ENCODE data around the gene GOSR2. TPM values are rescaled to one million over a fixed set of nuclear protein-coding genes. Genes with fewer than 3 reads are reported as not detected.

Gene GOSR2
- total and polyA plus RNA-seq, 2 of the 13 experiments (the other 11 are each of a cell fraction or from before 2014, with no cell fraction given), result 61.5 to 63.9 TPM

DNA sequence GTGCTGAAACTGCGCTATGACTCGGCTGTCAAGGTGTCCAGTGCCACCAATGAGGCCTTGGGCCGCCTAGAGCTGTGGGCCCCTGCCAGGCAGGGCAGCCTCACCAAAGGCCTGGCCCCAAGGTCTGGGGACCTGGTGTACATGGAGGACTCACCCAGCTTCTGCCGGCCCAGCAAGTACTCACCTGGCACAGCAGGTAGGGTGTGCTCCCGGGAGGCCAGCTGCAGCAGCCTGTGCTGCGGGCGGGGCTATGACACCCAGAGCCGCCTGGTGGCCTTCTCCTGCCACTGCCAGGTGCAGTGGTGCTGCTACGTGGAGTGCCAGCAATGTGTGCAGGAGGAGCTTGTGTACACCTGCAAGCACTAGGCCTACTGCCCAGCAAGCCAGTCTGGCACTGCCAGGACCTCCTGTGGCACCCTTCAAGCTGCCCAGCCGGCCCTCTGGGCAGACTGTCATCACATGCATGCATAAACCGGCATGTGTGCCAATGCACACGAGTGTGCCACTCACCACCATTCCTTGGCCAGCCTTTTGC is 46.5 kb upstream of the GOSR2 start (continued):
- TF ChIP-seq, protein P1, sequence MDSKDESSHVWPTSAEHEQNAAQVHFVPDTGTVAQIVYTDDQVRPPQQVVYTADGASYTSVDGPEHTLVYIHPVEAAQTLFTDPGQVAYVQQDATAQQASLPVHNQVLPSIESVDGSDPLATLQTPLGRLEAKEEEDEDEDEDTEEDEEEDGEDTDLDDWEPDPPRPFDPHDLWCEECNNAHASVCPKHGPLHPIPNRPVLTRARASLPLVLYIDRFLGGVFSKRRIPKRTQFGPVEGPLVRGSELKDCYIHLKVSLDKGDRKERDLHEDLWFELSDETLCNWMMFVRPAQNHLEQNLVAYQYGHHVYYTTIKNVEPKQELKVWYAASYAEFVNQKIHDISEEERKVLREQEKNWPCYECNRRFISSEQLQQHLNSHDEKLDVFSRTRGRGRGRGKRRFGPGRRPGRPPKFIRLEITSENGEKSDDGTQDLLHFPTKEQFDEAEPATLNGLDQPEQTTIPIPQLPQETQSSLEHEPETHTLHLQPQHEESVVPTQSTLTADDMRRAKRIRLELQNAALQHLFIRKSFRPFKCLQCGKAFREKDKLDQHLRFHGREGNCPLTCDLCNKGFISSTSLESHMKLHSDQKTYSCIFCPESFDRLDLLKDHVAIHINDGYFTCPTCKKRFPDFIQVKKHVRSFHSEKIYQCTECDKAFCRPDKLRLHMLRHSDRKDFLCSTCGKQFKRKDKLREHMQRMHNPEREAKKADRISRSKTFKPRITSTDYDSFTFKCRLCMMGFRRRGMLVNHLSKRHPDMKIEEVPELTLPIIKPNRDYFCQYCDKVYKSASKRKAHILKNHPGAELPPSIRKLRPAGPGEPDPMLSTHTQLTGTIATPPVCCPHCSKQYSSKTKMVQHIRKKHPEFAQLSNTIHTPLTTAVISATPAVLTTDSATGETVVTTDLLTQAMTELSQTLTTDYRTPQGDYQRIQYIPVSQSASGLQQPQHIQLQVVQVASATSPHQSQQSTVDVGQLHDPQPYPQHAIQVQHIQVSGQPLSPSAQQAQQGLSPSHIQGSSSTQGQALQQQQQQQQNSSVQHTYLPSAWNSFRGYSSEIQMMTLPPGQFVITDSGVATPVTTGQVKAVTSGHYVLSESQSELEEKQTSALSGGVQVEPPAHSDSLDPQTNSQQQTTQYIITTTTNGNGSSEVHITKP (CRISPR knock-in tag; IDR thresholded peaks at IDR 0.05; ENCODE audit: low read depth), result no peak; the same call in 1 of the 2 replicates
- peak; percentile 37; the same call in 1 of the 2 replicates for TF ChIP-seq ZC3H13 (CRISPR knock-in tag; IDR thresholded peaks at IDR 0.05)

- DNase-seq (ENCODE audit: low spot score) (no peak), ATAC-seq (no peak), FAIRE-seq (no peak)
- 35% methylated on average over 4 of the region's 4 CpGs for WGBS (ENCODE audit: low lambda C conversion rate)
- no peaks in the 10 kb centered on the region for H4K20me1 ChIP-seq (ENCODE audit: insufficient read depth, low read length)
- intact Hi-C loops (cut with micrococcal nuclease; ENCODE audit: unreplicated experiment), result loop anchor here (2.0 to 5.0 kb wide), 3 partner anchors 35 to 64 kb away; partner anchors contain the start of gene GOSR2
- ChIA-PET CTCF (ENCODE audit: low intra/inter-chr PET ratio, low total read pairs) (interaction anchor here (0.6 to 2.2 kb wide), 3 partner anchors 25 to 34 kb away, joined by 3 to 15 read pairs (median 4); partner anchors contain the start of gene WNT9B), POLR2A (no interaction called here)
- no peak overlapping the region for H3K4me2 ChIP-seq (ENCODE audit: low read depth, low read length)
- H2AFZ ChIP-seq (ENCODE audit: low read length), result no peak overlapping the region
- H3K79me2 ChIP-seq (ENCODE audit: insufficient read depth, low read length), result no peaks in the 10 kb centered on the region
- no TSS peak for BruUV-seq (replicated peaks)
- peaks cover 7 to 56% of the 10 kb centered on the region in 2 experiments for H3K27me3 ChIP-seq (ENCODE audit: control insufficient read depth in 1 of 2, insufficient read depth in 2 of 2, low read length in 2 of 2)
- no peaks in the 10 kb centered on the region for H3K36me3 ChIP-seq (replicated peaks in 1 of 2; ENCODE audit: control insufficient read depth in 1 of 2, insufficient read depth in 2 of 2, low read length in 2 of 2)
- no peak overlapping the region for H3K27ac ChIP-seq (ENCODE audit: extremely low read length, insufficient read depth, low read length)
- peaks cover 31% of the 10 kb centered on the region for H3K4me1 ChIP-seq (ENCODE audit: insufficient read depth, low read length)
- H3K9me3 ChIP-seq (ENCODE audit: low read length), result no peaks in the 10 kb centered on the region
- TF ChIP-seq BCL6 (CRISPR knock-in tag; IDR thresholded peaks at IDR 0.05) (no peak), ZNF776 (CRISPR knock-in tag; IDR thresholded peaks at IDR 0.05) (peak; percentile 56)
- no peak overlapping the region for H3K4me3 ChIP-seq (replicated peaks in 1 of 3; ENCODE audit: insufficient read depth in 1 of 3, low read depth in 2 of 3, low read length in 3 of 3)
- no peak overlapping the region for H3K9ac ChIP-seq (ENCODE audit: insufficient read depth, low read depth, low read length)
- in situ Hi-C loops (cut with HindIII; ENCODE audit: extremely low pct_ligation_motif_present, low pct_unique_long_range_greater_than_20kb), result loop anchor here (5.0 to 10.0 kb wide), 2 partner anchors 40 to 58 kb away; no protein-coding TSS in a partner anchor
Measured at GRCh38 chr17:46876926-46877325, 46.0 kb upstream of the GOSR2 start.

Measured in HepG2 (cell line).